DMS114 treated with DMSO at 0.1 percent for 48 hours (cell line): ENCODE data around the gene UGT1A7.

Experiments
- DNase-seq: peaks from one replicate; lab custom pipeline; 2025; ENCODE audit not compliant: unreplicated experiment; lab: John Stamatoyannopoulos, UW

UGT1A7 gene

DNA sequence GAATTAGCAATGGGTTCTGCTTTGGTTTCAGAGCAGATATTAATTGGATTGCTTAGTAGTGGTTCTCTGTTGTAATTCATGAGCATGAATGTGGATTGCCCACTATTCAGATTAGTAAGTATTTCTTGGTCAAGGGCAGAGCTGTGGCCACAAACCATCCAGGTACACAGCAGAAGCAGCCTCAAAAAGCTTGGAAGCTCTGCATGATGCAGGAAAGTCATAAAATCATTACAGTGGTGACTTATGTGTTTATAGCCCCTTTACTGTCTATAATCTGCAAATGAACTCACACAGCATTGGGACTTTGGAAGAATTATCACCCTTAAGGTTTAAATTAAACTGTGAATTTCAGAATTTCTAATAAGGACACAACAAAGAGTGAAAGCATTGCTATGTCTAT lies 76.4 kb downstream of the UGT1A7 start:
- DNase-seq = no peak

DNA sequence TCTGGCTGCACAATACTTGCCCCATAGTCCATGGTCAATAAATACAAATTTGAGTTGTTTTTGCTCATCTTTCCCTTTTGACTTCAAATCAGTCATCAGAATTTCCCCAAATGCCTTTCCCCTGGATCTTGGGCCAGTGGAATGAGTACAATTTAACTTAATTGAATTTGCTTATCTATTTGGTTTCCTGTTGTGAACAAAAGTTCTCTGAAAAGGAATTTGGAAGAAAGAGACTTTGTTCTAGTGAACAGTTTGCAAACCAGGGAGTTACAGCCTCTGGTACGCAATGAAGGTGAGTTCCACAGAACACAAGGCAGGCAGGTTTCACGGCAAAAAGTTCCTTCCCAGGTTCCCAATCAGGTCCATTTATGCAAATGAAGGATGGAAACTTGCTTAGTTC lies 77.1 kb downstream of the UGT1A7 start:
- DNase-seq = no peak

GRCh38 chr2:233760043-233760442 lies 78.3 kb downstream of the UGT1A7 start, which contains the start of gene UGT1A1:
TSS of gene UGT1A1 (plus strand) at chr2:233760270. CDS start at chr2:233760288, 18 bp downstream.
- DNase-seq = no peak

DNA sequence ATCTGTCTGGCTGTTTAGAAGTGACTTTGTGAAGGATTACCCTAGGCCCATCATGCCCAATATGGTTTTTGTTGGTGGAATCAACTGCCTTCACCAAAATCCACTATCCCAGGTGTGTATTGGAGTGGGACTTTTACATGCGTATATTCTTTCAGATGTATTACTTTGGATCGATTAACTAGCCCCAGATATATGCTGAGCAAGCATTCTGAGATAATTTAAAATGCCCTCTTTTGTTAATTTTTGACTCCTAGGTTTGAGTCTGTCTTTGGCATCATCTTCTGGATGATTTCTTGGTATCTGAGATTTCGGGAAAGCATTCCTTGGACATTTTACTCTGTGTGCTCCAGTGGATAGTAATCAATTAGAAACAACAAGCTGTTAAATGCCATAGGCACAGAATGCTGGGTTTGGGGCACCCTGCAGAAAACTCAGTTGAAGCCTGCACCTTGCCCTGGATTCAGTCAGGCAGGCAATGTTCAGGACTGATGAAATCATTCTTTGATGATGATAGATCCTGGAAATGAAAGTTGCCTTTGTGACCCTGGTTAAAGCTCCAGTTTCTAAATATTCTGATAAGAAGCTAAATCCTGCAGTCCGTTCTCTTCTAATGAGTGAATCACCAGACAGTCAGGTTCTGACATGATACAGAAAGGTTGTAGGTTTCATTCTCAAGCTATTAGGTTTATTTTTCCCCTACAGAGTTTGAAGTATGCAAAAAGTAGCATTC lies 79.5 kb downstream of the UGT1A7 start:
- no peak for DNase-seq

- no peak for DNase-seq
These were observed 82.6 kb downstream of the UGT1A7 start for GRCh38 chr2:233764264-233764663.

GRCh38 chr2:233764761-233765160 lies 83.1 kb downstream of the UGT1A7 start:
- no peak for DNase-seq

DNA sequence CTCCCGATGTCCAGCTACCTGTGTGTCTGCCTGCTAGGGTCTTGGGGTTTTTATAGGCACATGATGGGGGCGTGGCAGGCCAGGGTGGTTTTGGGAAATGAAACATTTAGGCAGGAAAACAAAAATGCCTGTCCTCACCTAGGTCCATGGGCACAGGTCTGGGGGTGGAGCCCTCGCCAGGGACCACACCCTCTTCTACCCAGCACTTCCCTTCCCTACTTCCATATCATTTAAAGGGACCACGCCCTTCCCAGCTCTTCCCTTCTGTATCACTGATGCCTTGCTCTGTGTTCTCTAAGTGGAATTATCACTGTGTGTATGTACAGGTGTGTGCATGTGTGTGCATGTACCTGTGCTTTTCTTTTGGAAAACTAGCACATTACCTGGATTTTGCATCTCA lies 84.7 kb downstream of the UGT1A7 start:
- DNase-seq = no peak

- DNase-seq = no peak
These were observed 86.4 kb downstream of the UGT1A7 start for GRCh38 chr2:233768076-233768475.

DNA sequence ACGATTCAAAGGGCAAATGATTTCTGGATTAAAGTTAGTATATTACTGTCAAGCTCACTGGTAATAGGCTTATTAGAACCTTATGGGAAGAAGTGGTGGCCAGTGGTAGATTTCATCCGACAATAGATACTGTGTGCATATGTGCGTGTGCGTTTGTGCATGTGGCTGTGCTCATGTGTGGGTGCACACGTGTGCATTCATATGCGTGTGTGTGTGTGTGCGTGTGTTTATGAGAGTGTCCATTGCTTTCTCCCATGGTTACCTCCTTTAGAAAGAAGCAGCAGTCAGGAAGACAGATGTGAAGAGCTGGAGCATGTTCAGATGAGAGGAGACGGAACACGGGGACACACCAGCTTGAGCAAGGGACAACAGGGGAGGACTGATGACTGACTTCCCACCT lies 87.6 kb downstream of the UGT1A7 start:
- DNase-seq = no peak

DNA sequence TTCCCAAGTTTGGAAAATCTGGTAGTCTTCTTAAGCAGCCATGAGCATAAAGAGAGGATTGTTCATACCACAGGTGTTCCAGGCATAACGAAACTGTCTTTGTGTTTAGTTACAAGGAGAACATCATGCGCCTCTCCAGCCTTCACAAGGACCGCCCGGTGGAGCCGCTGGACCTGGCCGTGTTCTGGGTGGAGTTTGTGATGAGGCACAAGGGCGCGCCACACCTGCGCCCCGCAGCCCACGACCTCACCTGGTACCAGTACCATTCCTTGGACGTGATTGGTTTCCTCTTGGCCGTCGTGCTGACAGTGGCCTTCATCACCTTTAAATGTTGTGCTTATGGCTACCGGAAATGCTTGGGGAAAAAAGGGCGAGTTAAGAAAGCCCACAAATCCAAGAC lies 90.5 kb downstream of the UGT1A7 start:
- DNase-seq = no peak

DNA sequence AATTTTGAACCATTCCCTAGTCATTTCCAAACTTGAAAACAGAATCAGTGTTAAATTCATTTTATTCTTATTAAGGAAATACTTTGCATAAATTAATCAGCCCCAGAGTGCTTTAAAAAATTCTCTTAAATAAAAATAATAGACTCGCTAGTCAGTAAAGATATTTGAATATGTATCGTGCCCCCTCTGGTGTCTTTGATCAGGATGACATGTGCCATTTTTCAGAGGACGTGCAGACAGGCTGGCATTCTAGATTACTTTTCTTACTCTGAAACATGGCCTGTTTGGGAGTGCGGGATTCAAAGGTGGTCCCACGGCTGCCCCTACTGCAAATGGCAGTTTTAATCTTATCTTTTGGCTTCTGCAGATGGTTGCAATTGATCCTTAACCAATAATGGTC lies 90.9 kb downstream of the UGT1A7 start:
- DNase-seq = no peak

- DNase-seq = no peak
These were observed 92.2 kb downstream of the UGT1A7 start for GRCh38 chr2:233773854-233774253.

DNA sequence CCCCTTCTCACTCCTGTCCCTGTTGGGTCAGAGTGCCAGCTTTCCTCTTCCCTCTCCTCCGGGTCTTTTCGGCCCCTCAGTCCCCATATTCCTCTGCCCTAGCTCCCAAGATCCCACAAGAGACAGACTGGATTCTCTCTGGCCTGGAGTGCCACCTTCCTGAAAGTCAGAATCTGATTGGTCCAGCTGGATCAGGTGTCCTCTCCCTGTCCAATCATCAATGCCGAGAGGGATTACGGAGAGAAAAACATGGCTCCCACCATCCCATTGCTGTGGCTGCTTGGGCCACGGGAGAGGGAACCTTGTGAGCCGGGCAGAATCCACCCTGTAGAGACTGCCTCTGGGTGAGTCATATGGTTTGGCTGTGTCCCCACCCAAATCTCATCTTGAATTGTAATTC lies 93.7 kb downstream of the UGT1A7 start:
- no peak for DNase-seq

GRCh38 chr2:233778030-233778429 lies 96.3 kb downstream of the UGT1A7 start, which contains the start of gene MROH2A:
TSS of gene MROH2A (plus strand) at chr2:233778330. CDS start at chr2:233779359, 1,029 bp downstream.
- no peak for DNase-seq

- DNase-seq = no peak
These were observed 98.0 kb downstream of the UGT1A7 start for GRCh38 chr2:233779722-233780121.

DNA sequence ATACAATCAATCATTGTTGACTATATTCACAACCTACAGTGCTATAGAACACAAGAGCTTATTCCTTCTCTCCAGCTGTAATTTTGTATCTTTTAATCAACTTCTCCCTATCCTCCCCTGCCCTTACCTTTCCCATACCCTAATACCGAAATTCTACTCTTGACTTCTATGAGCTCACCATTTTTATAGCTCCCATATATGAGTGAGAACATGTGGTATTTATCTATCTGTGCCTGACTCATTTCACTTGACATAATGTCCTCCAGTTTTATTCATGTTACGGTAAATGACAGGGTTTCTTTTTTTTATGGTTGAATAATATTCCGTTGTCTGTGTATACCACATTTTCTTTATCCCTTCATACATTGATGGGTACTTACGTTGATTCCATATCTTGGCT lies 99.1 kb downstream of the UGT1A7 start:
- DNase-seq = no peak

GRCh38 chr2:233789554-233789953 lies 107.9 kb downstream of the UGT1A7 start:
- DNase-seq = no peak

GRCh38 chr2:233791151-233791882 lies 109.6 kb downstream of the UGT1A7 start:
- DNase-seq = no peak

DNA sequence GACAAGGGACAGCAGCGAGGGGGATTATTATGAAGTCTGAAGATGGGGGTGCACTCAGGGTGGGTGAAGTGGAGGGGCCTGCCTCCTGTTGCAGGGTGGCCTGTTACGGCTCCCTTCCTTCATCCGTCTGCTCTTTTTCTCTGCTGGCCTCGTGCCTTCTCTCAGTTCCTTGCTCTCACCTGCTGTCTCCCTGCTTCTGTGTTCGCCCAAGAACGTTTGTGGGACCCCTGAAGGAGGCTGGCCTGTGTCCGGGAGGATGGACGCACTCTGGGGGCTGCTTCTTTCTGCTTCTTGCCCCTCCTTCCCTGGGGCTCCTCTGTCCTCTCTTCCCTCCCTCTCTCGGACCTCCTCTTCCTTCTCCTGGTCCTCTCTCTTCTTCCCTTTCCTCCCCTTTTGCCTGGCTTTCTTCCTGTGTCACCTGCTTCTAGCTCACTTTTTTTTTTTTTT lies 110.2 kb downstream of the UGT1A7 start:
- DNase-seq = no peak

- no peak for DNase-seq
These were observed 111.0 kb downstream of the UGT1A7 start for GRCh38 chr2:233792720-233793119.

- DNase-seq = no peak
These were observed 111.9 kb downstream of the UGT1A7 start for GRCh38 chr2:233793465-233794127.

- no peak for DNase-seq
These were observed 112.5 kb downstream of the UGT1A7 start for GRCh38 chr2:233794128-233794658.
